ENCODE results near the gene CASKIN1.

The CASKIN1 gene

DNA sequence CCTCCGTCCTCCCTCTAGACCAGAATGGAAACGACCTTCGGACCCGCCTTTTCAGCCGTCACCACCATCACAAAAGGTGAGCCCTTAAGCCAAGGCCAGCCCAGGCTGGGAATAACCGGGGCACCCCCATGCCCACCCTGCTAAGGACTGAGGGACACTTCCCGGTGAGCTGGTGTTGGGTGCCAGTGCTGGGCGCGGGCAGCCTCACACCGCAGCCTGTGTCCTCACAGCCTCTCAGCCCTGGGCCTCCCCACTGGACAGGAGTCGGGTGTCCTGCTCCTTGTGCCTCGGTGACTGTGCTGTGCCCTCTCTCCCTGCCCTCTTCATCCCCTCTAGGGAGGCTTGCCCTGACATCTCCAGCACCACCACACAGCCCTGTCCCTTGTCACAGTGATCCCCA is 30.5 kb downstream of the CASKIN1 start:
- TF ChIP-seq RAD21 (IDR thresholded peaks at IDR 0.05; ENCODE audit: low read depth) = no peak
- TF ChIP-seq REST (IDR thresholded peaks at IDR 0.05; ENCODE audit: low read depth) = no peak
- TF ChIP-seq CEBPB (IDR thresholded peaks at IDR 0.05) = no peak
- TF ChIP-seq YY1 (IDR thresholded peaks at IDR 0.05; ENCODE audit: low read depth) = no peak
- TF ChIP-seq, protein P1, sequence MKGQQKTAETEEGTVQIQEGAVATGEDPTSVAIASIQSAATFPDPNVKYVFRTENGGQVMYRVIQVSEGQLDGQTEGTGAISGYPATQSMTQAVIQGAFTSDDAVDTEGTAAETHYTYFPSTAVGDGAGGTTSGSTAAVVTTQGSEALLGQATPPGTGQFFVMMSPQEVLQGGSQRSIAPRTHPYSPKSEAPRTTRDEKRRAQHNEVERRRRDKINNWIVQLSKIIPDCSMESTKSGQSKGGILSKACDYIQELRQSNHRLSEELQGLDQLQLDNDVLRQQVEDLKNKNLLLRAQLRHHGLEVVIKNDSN (IDR thresholded peaks at IDR 0.05) = no peak
- no peak for TF ChIP-seq EP300 (IDR thresholded peaks at IDR 0.05; ENCODE audit: borderline replicate concordance)
- no peak for TF ChIP-seq FOXM1 (IDR thresholded peaks at IDR 0.05; ENCODE audit: borderline replicate concordance, low read depth)
- TF ChIP-seq TEAD4 (IDR thresholded peaks at IDR 0.05) = no peak
- TF ChIP-seq TCF12 (IDR thresholded peaks at IDR 0.05; ENCODE audit: low read depth) = no peak
- no peak for TF ChIP-seq TAF1 (IDR thresholded peaks at IDR 0.05; ENCODE audit: low read depth)
- no peak for TF ChIP-seq ZBTB7A (IDR thresholded peaks at IDR 0.05; ENCODE audit: low read depth)
- TF ChIP-seq MAX (IDR thresholded peaks at IDR 0.05) = no peak
- TF ChIP-seq NFIC (IDR thresholded peaks at IDR 0.05) = no peak
- TF ChIP-seq CREB1 (IDR thresholded peaks at IDR 0.05; ENCODE audit: low read depth) = no peak
- no peak for TF ChIP-seq EGR1 (IDR thresholded peaks at IDR 0.05)

GRCh38 chr16:2163211-2163881 is 33.1 kb downstream of the CASKIN1 start:
- TF ChIP-seq TCF12 (IDR thresholded peaks at IDR 0.05; ENCODE audit: low read depth) = no peak
- TF ChIP-seq TAF1 (IDR thresholded peaks at IDR 0.05; ENCODE audit: low read depth) = no peak
- TF ChIP-seq MAX (IDR thresholded peaks at IDR 0.05) = no peak
- no peak for TF ChIP-seq REST (IDR thresholded peaks at IDR 0.05; ENCODE audit: low read depth)
- no peak for TF ChIP-seq EP300 (IDR thresholded peaks at IDR 0.05; ENCODE audit: borderline replicate concordance)
- no peak for TF ChIP-seq FOXM1 (IDR thresholded peaks at IDR 0.05; ENCODE audit: borderline replicate concordance, low read depth)
- no peak for TF ChIP-seq RAD21 (IDR thresholded peaks at IDR 0.05; ENCODE audit: low read depth)
- no peak for TF ChIP-seq EGR1 (IDR thresholded peaks at IDR 0.05)
- TF ChIP-seq, protein P1 (IDR thresholded peaks at IDR 0.05) = no peak; the same call in 1 of the 2 replicates
- no peak for TF ChIP-seq CREB1 (IDR thresholded peaks at IDR 0.05; ENCODE audit: low read depth)
- no peak for TF ChIP-seq CEBPB (IDR thresholded peaks at IDR 0.05)
- no peak for TF ChIP-seq TEAD4 (IDR thresholded peaks at IDR 0.05)
- no peak for TF ChIP-seq ZBTB7A (IDR thresholded peaks at IDR 0.05; ENCODE audit: low read depth)
- no peak for TF ChIP-seq NFIC (IDR thresholded peaks at IDR 0.05)
- no peak for TF ChIP-seq YY1 (IDR thresholded peaks at IDR 0.05; ENCODE audit: low read depth)

DNA sequence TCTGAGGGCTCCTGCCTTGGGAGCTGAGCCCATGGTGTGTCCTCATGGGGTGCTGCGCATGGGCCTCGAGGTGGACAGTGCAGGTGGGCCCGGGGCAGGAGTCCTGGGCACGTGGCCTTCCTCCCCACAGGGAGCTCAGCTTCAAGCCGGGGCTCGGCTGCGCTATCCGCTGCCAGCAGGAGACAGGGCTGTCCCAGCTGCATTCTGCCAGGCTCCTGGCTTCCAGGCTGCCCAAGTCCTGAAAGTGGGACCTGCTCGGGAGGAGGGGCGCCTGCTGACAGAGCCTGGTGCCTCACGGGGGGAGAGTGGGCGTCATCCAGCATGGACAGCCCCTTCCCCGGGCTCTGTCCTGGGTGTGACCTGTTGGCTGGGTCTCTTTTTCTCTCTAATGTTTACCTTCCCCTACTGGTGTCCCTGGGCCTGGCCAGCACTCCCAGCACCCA is 33.7 kb downstream of the CASKIN1 start:
- TF ChIP-seq TEAD4 (IDR thresholded peaks at IDR 0.05) (no peak), TAF1 (IDR thresholded peaks at IDR 0.05; ENCODE audit: low read depth) (no peak), NFIC (IDR thresholded peaks at IDR 0.05) (no peak), CREB1 (IDR thresholded peaks at IDR 0.05; ENCODE audit: low read depth) (no peak), CEBPB (IDR thresholded peaks at IDR 0.05) (no peak), MAX (IDR thresholded peaks at IDR 0.05) (peak; percentile 31; the same call in 1 of the 2 replicates), FOXM1 (IDR thresholded peaks at IDR 0.05; ENCODE audit: borderline replicate concordance, low read depth) (no peak), EGR1 (IDR thresholded peaks at IDR 0.05) (no peak), RAD21 (IDR thresholded peaks at IDR 0.05; ENCODE audit: low read depth) (no peak), ZBTB7A (IDR thresholded peaks at IDR 0.05; ENCODE audit: low read depth) (no peak), REST (IDR thresholded peaks at IDR 0.05; ENCODE audit: low read depth) (no peak)
- TF ChIP-seq, protein P1 (IDR thresholded peaks at IDR 0.05) = 0 out of 2 replicates have a peak, but pooled peaks have one; percentile 15

Data from Ishikawa (cell line).